ENCODE measurements around the gene TCF7L2.

Gene TCF7L2

DNA sequence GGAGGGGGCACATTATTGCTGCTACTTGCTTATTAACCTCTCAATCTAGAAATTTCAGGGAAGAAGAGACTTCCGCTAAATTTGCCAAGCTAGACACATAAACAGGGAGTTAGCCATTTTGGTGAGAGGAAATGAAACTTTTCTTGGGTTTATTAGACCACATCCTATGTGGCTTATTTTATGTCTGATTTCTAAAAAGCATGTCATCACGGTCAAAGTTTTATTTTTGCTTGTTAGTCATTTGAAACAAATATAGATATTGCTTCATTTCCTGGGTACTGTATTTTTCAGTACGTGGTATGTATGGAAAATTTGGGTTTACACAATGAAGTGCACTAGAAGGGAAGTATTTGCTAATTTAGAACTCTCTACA, 144.1 kb downstream of the TCF7L2 start:
- Histone ChIP-seq H3K27ac (replicated peaks) (no peak overlapping the region), H3K4me3 (replicated peaks; ENCODE audit: insufficient read depth, low read length) (no peak overlapping the region), H3K27me3 (ENCODE audit: insufficient read depth, poor library complexity, severe bottlenecking) (no peaks in the 10 kb centered on the region)
- DNase-seq (ENCODE audit: low read depth in 1 of 2, low spot score in 1 of 2), result peak in 1 of 2 experiments; percentile 57
- TF ChIP-seq, protein P1, sequence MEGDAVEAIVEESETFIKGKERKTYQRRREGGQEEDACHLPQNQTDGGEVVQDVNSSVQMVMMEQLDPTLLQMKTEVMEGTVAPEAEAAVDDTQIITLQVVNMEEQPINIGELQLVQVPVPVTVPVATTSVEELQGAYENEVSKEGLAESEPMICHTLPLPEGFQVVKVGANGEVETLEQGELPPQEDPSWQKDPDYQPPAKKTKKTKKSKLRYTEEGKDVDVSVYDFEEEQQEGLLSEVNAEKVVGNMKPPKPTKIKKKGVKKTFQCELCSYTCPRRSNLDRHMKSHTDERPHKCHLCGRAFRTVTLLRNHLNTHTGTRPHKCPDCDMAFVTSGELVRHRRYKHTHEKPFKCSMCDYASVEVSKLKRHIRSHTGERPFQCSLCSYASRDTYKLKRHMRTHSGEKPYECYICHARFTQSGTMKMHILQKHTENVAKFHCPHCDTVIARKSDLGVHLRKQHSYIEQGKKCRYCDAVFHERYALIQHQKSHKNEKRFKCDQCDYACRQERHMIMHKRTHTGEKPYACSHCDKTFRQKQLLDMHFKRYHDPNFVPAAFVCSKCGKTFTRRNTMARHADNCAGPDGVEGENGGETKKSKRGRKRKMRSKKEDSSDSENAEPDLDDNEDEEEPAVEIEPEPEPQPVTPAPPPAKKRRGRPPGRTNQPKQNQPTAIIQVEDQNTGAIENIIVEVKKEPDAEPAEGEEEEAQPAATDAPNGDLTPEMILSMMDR (IDR thresholded peaks at IDR 0.05; ENCODE audit: insufficient read depth, low read length), result no peak
- no peak for TF ChIP-seq POLR2AphosphoS5 (IDR thresholded peaks at IDR 0.05; ENCODE audit: low read depth)
- TF ChIP-seq GABPA (IDR thresholded peaks at IDR 0.05; ENCODE audit: low read depth), result no peak
- TF ChIP-seq SPI1 (IDR thresholded peaks at IDR 0.05; ENCODE audit: borderline replicate concordance, low read depth), result peak; percentile 67

GRCh38 chr10:113095419-113096127, 145.5 kb downstream of the TCF7L2 start:
- H3K4me3 ChIP-seq (replicated peaks; ENCODE audit: insufficient read depth, low read length), result no peak overlapping the region
- TF ChIP-seq GABPA (IDR thresholded peaks at IDR 0.05; ENCODE audit: low read depth) (no peak), SPI1 (IDR thresholded peaks at IDR 0.05; ENCODE audit: borderline replicate concordance, low read depth) (no peak), POLR2AphosphoS5 (IDR thresholded peaks at IDR 0.05; ENCODE audit: low read depth) (no peak)
- TF ChIP-seq, protein P1 (IDR thresholded peaks at IDR 0.05; ENCODE audit: insufficient read depth, low read length), result no peak
- DNase-seq (ENCODE audit: low read depth in 1 of 2, low spot score in 1 of 2), result no peak
- no peak overlapping the region for H3K27ac ChIP-seq (replicated peaks)
- H3K27me3 ChIP-seq (ENCODE audit: insufficient read depth, poor library complexity, severe bottlenecking), result no peaks in the 10 kb centered on the region

- no peak overlapping the region for H3K27ac ChIP-seq (replicated peaks)
- no peaks in the 10 kb centered on the region for H3K27me3 ChIP-seq (ENCODE audit: insufficient read depth, poor library complexity, severe bottlenecking)
- no peak for DNase-seq (ENCODE audit: low read depth in 1 of 2, low spot score in 1 of 2)
- TF ChIP-seq REST (IDR thresholded peaks at IDR 0.05; ENCODE audit: insufficient replicate concordance, low read depth) (no peak), POLR2AphosphoS5 (IDR thresholded peaks at IDR 0.05; ENCODE audit: low read depth) (no peak), GABPA (IDR thresholded peaks at IDR 0.05; ENCODE audit: low read depth) (no peak), SPI1 (IDR thresholded peaks at IDR 0.05; ENCODE audit: borderline replicate concordance, low read depth) (no peak)
- TF ChIP-seq, protein P1 (IDR thresholded peaks at IDR 0.05; ENCODE audit: insufficient read depth, low read length), result no peak
- no peak overlapping the region for H3K4me3 ChIP-seq (replicated peaks; ENCODE audit: insufficient read depth, low read length)
Observed at GRCh38 chr10:113096128-113096996, 146.3 kb downstream of the TCF7L2 start.

GRCh38 chr10:113097036-113097435, 147.0 kb downstream of the TCF7L2 start:
- H3K27ac ChIP-seq (replicated peaks), result no peak overlapping the region
- peak; percentile 66 to 67 for DNase-seq (ENCODE audit: low read depth in 1 of 2, low spot score in 1 of 2)
- H3K4me3 ChIP-seq (replicated peaks; ENCODE audit: insufficient read depth, low read length), result no peak overlapping the region
- no peaks in the 10 kb centered on the region for H3K27me3 ChIP-seq (ENCODE audit: insufficient read depth, poor library complexity, severe bottlenecking)
- no peak for TF ChIP-seq REST (IDR thresholded peaks at IDR 0.05; ENCODE audit: insufficient replicate concordance, low read depth)
- TF ChIP-seq, protein P1 (IDR thresholded peaks at IDR 0.05; ENCODE audit: insufficient read depth, low read length), result no peak
- TF ChIP-seq SPI1 (IDR thresholded peaks at IDR 0.05; ENCODE audit: borderline replicate concordance, low read depth), result no peak
- no peak for TF ChIP-seq GABPA (IDR thresholded peaks at IDR 0.05; ENCODE audit: low read depth)
- peak; percentile 46; the same call in 1 of the 2 replicates for TF ChIP-seq POLR2AphosphoS5 (IDR thresholded peaks at IDR 0.05; ENCODE audit: low read depth)
